Tibial nerve (tissue), 4 donors: ENCODE measurements around the gene CDH11.

Experiments used
- CTCF ChIP-seq, 5 experiments: fragments of 200-600 bp in 3 of 5; fragments of 450-650 bp in 2 of 5; sonication (generic) in 3 of 5; IDR thresholded peaks; one replicate each; pipeline ENCODE4 v1.5.1; 2016 to 2019; ENCODE audit warnings: antibody characterized with exemption in 5 of 5, mild to moderate bottlenecking in 3 of 5, moderate library complexity in 2 of 5
- EP300 ChIP-seq, 2 donors: sonication (generic); formaldehyde crosslinking; IDR thresholded peaks; one replicate each; pipeline ENCODE4 v1.6.1; 2017; ENCODE audit warnings: antibody characterized with exemption in 2 of 2, mild to moderate bottlenecking in 1 of 2
- POLR2A ChIP-seq, 2 donors: fragments of 450-650 bp; IDR thresholded peaks; one replicate each; pipeline ENCODE4 v1.6.1; 2017; ENCODE audit warnings: antibody characterized with exemption in 2 of 2, mild to moderate bottlenecking in 2 of 2, moderate library complexity in 2 of 2

- no peak for TF ChIP-seq CTCF (IDR thresholded peaks at IDR 0.05)
- TF ChIP-seq EP300 (IDR thresholded peaks at IDR 0.05): peak in 1 of 2 donors; percentile 62
- TF ChIP-seq POLR2A (IDR thresholded peaks at IDR 0.05): no peak
Observed at GRCh38 chr16:65071433-65072311, 50.2 kb downstream of the CDH11 start.
